H1 (cell line): ENCODE measurements around the gene ADCY1. TPM values are rescaled to one million over a fixed set of nuclear protein-coding genes. Genes with fewer than 3 reads are reported as not detected.

ENCODE experiments used
- CTCF ChIA-PET: fragments of 300-600 bp; sonication (Branson Sonifier 250); formaldehyde crosslinking; loops from one replicate; lab custom pipeline; 2021; ENCODE audit not compliant: partially characterized antibody; lab: Charles Lee
- POLR2A ChIA-PET: fragments of 300-600 bp; sonication (Branson Sonifier 250); formaldehyde crosslinking; loops from one replicate; lab custom pipeline; 2021; ENCODE audit warnings: inconsistent platforms; ENCODE audit not compliant: partially characterized antibody; lab: Charles Lee
- DNase-seq, 2 experiments: peaks; one replicate each; pipeline versions ENCODE4 v3.0.0 to v3.0.0-alpha.2; 2010 to 2022; ENCODE audit warnings: low spot score in 2 of 2, low read depth in 1 of 2, mixed read lengths in 1 of 2
- FAIRE-seq: peaks from 2 replicates; lab custom pipeline; 2011; peaks lifted over from hg19 to GRCh38; lab: Jason Lieb, UNC
- H2AFZ ChIP-seq: 2 replicates; pipeline ENCODE4 v1.8.1; 2012; ENCODE audit warnings: low read length, inconsistent platforms
- H2AK5ac ChIP-seq: 2 replicates; pipeline ENCODE4 v1.6.1; 2013; ENCODE audit warnings: low read depth, low read length
- H2BK120ac ChIP-seq: replicated peaks from 2 replicates; pipeline ENCODE3; 2013; ENCODE audit warnings: low read depth, low read length, inconsistent platforms
- H2BK12ac ChIP-seq: 2 replicates; pipeline ENCODE4 v1.6.1; 2013; ENCODE audit warnings: low read depth, low read length
- H2BK15ac ChIP-seq: 2 replicates; pipeline ENCODE4 v1.6.1; 2013; ENCODE audit warnings: low read length
- H2BK20ac ChIP-seq: 2 replicates; pipeline ENCODE4 v1.6.1; 2013; ENCODE audit warnings: low read length
- H2BK5ac ChIP-seq: 2 replicates; pipeline ENCODE4 v1.6.1; 2013; ENCODE audit warnings: low read depth, low read length
- H3K14ac ChIP-seq: 2 replicates; pipeline ENCODE4 v1.6.1; 2013; ENCODE audit warnings: inconsistent platforms; ENCODE audit not compliant: insufficient read length
- H3K18ac ChIP-seq: 2 replicates; pipeline ENCODE4 v1.6.1; 2013; ENCODE audit warnings: low read length; ENCODE audit errors: extremely low read depth
- H3K23ac ChIP-seq: 2 replicates; pipeline ENCODE4 v1.6.1; 2013; ENCODE audit warnings: inconsistent platforms; ENCODE audit not compliant: insufficient read length
- H3K23me2 ChIP-seq: 2 replicates; pipeline ENCODE4 v1.6.1; 2013; ENCODE audit warnings: low read depth, low read length
- H3K27ac ChIP-seq: 2 replicates; pipeline ENCODE4 v1.6.1; 2011; ENCODE audit warnings: low read depth, low read length, inconsistent platforms
- H3K27me3 ChIP-seq, 4 experiments: replicated peaks in 1 of 4; 1 replicate in 1 of 4; 2 replicates in 3 of 4; pipeline versions ENCODE4 v1.6.1 to v1.8.1; 2011 to 2013; ENCODE audit warnings: low read length in 3 of 4, mild to moderate bottlenecking in 3 of 4, inconsistent platforms in 2 of 4, mixed read lengths in 2 of 4, moderate library complexity in 1 of 4; ENCODE audit not compliant: control insufficient read depth in 3 of 4, insufficient read depth in 3 of 4; ENCODE audit errors: extremely low read depth in 1 of 4
- H3K36me3 ChIP-seq, 4 experiments: 2 replicates each; pipeline versions ENCODE4 v1.6.1 to v1.8.1; 2011 to 2013; ENCODE audit warnings: mild to moderate bottlenecking in 4 of 4, low read length in 3 of 4, moderate library complexity in 2 of 4, control low read depth in 1 of 4, inconsistent platforms in 1 of 4; ENCODE audit not compliant: insufficient read depth in 4 of 4, control insufficient read depth in 2 of 4
- H3K4ac ChIP-seq: replicated peaks from 2 replicates; pipeline ENCODE3; 2013; ENCODE audit warnings: low read length, low read depth, mixed read lengths, inconsistent platforms; ENCODE audit not compliant: insufficient read length
- H3K4me1 ChIP-seq, 4 experiments: replicated peaks in 1 of 4; 1 replicate in 1 of 4; 2 replicates in 3 of 4; pipeline versions ENCODE4 v1.6.1 to v1.8.1; 2011 to 2013; ENCODE audit warnings: low read length in 3 of 4, inconsistent platforms in 2 of 4, mixed read lengths in 1 of 4; ENCODE audit not compliant: insufficient read depth in 4 of 4, control insufficient read depth in 3 of 4
- H3K4me2 ChIP-seq, 2 experiments: 2 replicates each; pipeline versions ENCODE4 v1.6.1 to v1.8.1; 2011 to 2013; ENCODE audit warnings: low read depth in 2 of 2, low read length in 2 of 2, control low read depth in 1 of 2, inconsistent platforms in 1 of 2, mild to moderate bottlenecking in 1 of 2; ENCODE audit not compliant: insufficient read depth in 1 of 2
- H3K4me3 ChIP-seq, 4 experiments: fragments of 200-600, 300-600 bp in 1 of 4; sonication (generic), shearing (Covaris generic), sonication (Bioruptor Twin) in 1 of 4; 2 replicates each; pipeline versions ENCODE4 v1.5.1 to v1.8.1; 2011 to 2016; ENCODE audit warnings: low read length in 4 of 4, low read depth in 3 of 4, control low read depth in 2 of 4, inconsistent platforms in 2 of 4, mild to moderate bottlenecking in 2 of 4, mixed read lengths in 1 of 4, moderate library complexity in 1 of 4; ENCODE audit not compliant: insufficient read depth in 2 of 4; ENCODE audit errors: extremely low read depth in 1 of 4
- H3K56ac ChIP-seq: replicated peaks from 2 replicates; pipeline ENCODE3; 2013; ENCODE audit warnings: low read depth, mild to moderate bottlenecking, mixed read lengths, low read length, inconsistent platforms; ENCODE audit not compliant: insufficient read length
- H3K79me1 ChIP-seq: 2 replicates; pipeline ENCODE4 v1.6.1; 2013; ENCODE audit warnings: low read depth, low read length, control low read depth
- H3K79me2 ChIP-seq, 2 experiments: 2 replicates each; pipeline versions ENCODE4 v1.6.1 to v1.8.1; 2012 to 2013; ENCODE audit warnings: low read length in 2 of 2, mild to moderate bottlenecking in 2 of 2, inconsistent platforms in 1 of 2; ENCODE audit not compliant: insufficient read depth in 2 of 2, control insufficient read depth in 1 of 2
- H3K9ac ChIP-seq, 4 experiments: replicated peaks in 1 of 4; 1 replicate in 1 of 4; 2 replicates in 3 of 4; pipeline versions ENCODE4 v1.6.1 to v1.8.1; 2011 to 2013; ENCODE audit warnings: low read depth in 3 of 4, low read length in 3 of 4, control low read depth in 2 of 4, mild to moderate bottlenecking in 2 of 4, moderate library complexity in 2 of 4, inconsistent platforms in 1 of 4; ENCODE audit errors: extremely low read depth in 1 of 4
- H3K9me3 ChIP-seq, 2 experiments: 2 replicates each; pipeline versions ENCODE4 v1.6.1 to v1.8.1; 2012 to 2013; ENCODE audit warnings: mild to moderate bottlenecking in 2 of 2, moderate library complexity in 2 of 2, control low read depth in 1 of 2, inconsistent platforms in 1 of 2, low read depth in 1 of 2, low read length in 1 of 2, mixed read lengths in 1 of 2; ENCODE audit not compliant: insufficient read depth in 2 of 2
- H4K20me1 ChIP-seq, 2 experiments: replicated peaks in 1 of 2; 2 replicates each; pipeline versions ENCODE3 to v1.8.1; 2011 to 2013; ENCODE audit warnings: inconsistent platforms in 2 of 2, low read length in 2 of 2, mild to moderate bottlenecking in 1 of 2; ENCODE audit not compliant: insufficient read depth in 2 of 2, control insufficient read depth in 1 of 2
- H4K5ac ChIP-seq: 2 replicates; pipeline ENCODE4 v1.6.1; 2013; ENCODE audit warnings: low read length, low read depth, mixed read lengths, inconsistent platforms; ENCODE audit not compliant: insufficient read length
- H4K8ac ChIP-seq: 2 replicates; pipeline ENCODE4 v1.8.0; 2013; ENCODE audit warnings: mild to moderate bottlenecking, moderate library complexity, low read length, inconsistent platforms; ENCODE audit not compliant: insufficient read depth; ENCODE audit errors: extremely low read depth
- H4K91ac ChIP-seq: replicated peaks from 2 replicates; pipeline ENCODE3; 2013; ENCODE audit warnings: low read length, mixed read lengths, inconsistent platforms; ENCODE audit not compliant: insufficient read length
- CBX8 ChIP-seq: fragments of 300-800, 300-1000 bp; sonication (generic); IDR thresholded peaks from 2 replicates; pipeline ENCODE4 v1.7.1; 2016; ENCODE audit warnings: low read depth, low read length, borderline replicate concordance
- EP300 ChIP-seq, 2 experiments: IDR thresholded peaks; 1 replicate in 1 of 2; 2 replicates in 1 of 2; pipeline ENCODE4 v1.6.1; 2011 to 2012; ENCODE audit warnings: low read depth in 2 of 2, low read length in 2 of 2, mild to moderate bottlenecking in 2 of 2, borderline replicate concordance in 1 of 2, inconsistent platforms in 1 of 2, moderate library complexity in 1 of 2
- EZH2 ChIP-seq: fragments of 200-600 bp; sonication (generic); IDR thresholded peaks from 2 replicates; pipeline ENCODE4 v1.7.1; 2012; ENCODE audit warnings: low read depth, mild to moderate bottlenecking, moderate library complexity, low read length, inconsistent platforms; ENCODE audit not compliant: severe bottlenecking
- KDM5A ChIP-seq: fragments of 200-600 bp; IDR thresholded peaks from 2 replicates; pipeline ENCODE4 v1.7.1; 2012; ENCODE audit warnings: mild to moderate bottlenecking, low read length, inconsistent platforms, mixed read lengths
- NANOG ChIP-seq: IDR thresholded peaks from 2 replicates; pipeline ENCODE4 v1.6.1; 2011; ENCODE audit warnings: low read length, low read depth, mild to moderate bottlenecking, inconsistent platforms; ENCODE audit not compliant: insufficient read depth, poor library complexity, severe bottlenecking
- RXRA ChIP-seq: IDR thresholded peaks from 2 replicates; pipeline ENCODE4 v1.6.1; 2011; ENCODE audit warnings: low read depth, mild to moderate bottlenecking, low read length, moderate library complexity; ENCODE audit not compliant: insufficient read depth
- SIN3A ChIP-seq, 2 experiments: IDR thresholded peaks in 1 of 2; conservative IDR thresholded peaks in 1 of 2; 2 replicates each; pipeline ENCODE4 v1.6.1; 2011 to 2012; ENCODE audit warnings: low read length in 2 of 2, improper control_type of control experiment in 1 of 2, low read depth in 1 of 2, mild to moderate bottlenecking in 1 of 2
- SP1 ChIP-seq: IDR thresholded peaks from 2 replicates; pipeline ENCODE4 v1.6.1; 2011; ENCODE audit warnings: low read depth, low read length
- SP2 ChIP-seq: IDR thresholded peaks from 2 replicates; pipeline ENCODE4 v1.6.1; 2012; ENCODE audit warnings: mild to moderate bottlenecking, low read length, inconsistent platforms
- SUZ12 ChIP-seq: fragments of 200-600 bp; sonication (generic); IDR thresholded peaks from 2 replicates; pipeline ENCODE4 v1.6.1; 2012; ENCODE audit warnings: mild to moderate bottlenecking, inconsistent platforms, low read length, moderate library complexity, mixed read lengths
- YY1 ChIP-seq: IDR thresholded peaks from 2 replicates; pipeline ENCODE4 v1.6.1; 2011; ENCODE audit warnings: low read depth, mild to moderate bottlenecking, low read length
- ZNF274 ChIP-seq: IDR thresholded peaks from 2 replicates; pipeline ENCODE4 v1.7.0; 2012; ENCODE audit warnings: low read length, borderline replicate concordance; ENCODE audit errors: extremely low read depth
- WGBS, 2 experiments: shearing (Covaris generic) in 1 of 2; methylation state at CpG; one replicate each; pipeline versions ENCODE4 v1.1.6 to v1.1.7; 2013 to 2015; ENCODE audit warnings: low lambda C conversion rate in 2 of 2, mixed read lengths in 2 of 2, inconsistent platforms in 1 of 2, low coverage in 1 of 2, missing lambda C conversion rate in 1 of 2; ENCODE audit not compliant: insufficient replicate concordance in 2 of 2, insufficient coverage in 1 of 2, insufficient read length in 1 of 2; ENCODE audit errors: extremely low coverage in 1 of 2, missing lambda C conversion rate in 1 of 2; 5-methylcytosine and 5-hydroxymethylcytosine counted together
- polyA plus RNA-seq, 7 experiments: library from polyadenylated mRNA; depleted of rRNA in 3 of 7; stranded (reverse) in 5 of 7; unstranded in 2 of 7; fragments of >200 nt in 5 of 7; fragments of 200-250 nt in 2 of 7; gene quantifications; 1 replicate in 5 of 7; 2 replicates in 1 of 7; 4 replicates in 1 of 7; pipeline versions ENCODE4 v1.2.1 to v1.2.3, GENCODE V29; 2011 to 2013; ENCODE audit warnings: missing spikeins in 2 of 7, mixed read lengths in 2 of 7
- total RNA-seq: library from RNA; stranded (reverse); fragmentation: NEBNext Ultra II Directional; extraction: Animal tissue kit (Norgen Biotek cat#: 25700); gene quantifications from 2 replicates; pipeline ENCODE4 v1.2.1, GENCODE V29; 2021

The ADCY1 gene
- total and polyA plus RNA-seq, 2 of the 8 experiments (the other 6 are each of a cell fraction or from before 2014, with no cell fraction given): 7.9 to 26.9 TPM

DNA sequence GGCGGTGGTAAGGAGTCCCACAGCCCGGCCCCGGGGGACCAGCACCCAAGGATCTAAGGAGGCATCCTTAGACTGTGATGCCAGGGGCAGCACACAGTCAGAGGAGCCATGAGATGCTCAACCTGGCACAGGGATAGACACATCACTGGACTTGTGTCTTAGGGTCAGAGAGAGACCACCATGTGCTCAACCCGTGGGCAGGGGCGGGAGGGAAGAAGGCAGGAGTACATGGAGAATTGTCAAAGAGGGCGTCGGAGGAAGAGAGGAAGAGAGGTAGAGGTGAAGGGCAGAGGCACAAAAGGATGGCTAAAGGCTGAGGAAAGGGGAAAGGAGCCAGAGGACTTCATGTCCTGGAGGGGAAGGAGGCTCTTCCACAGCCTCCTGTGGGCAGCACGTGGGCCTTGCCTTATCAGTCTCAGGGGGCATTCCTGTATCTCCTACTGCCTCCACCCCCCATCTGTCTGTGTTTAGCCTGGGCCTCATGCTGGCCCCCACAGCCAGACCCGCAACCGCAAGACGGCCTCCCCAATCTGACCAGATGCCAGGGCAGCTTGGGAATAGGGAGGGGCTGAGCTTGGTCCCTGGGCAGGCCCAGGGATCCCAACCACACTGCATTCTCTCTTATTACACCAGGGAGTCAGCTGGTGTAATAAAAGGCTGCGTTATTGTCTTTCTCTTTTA is 2.2 kb downstream of the ADCY1 start:
- DNase-seq: no peak
- no peak overlapping the region for H3K18ac ChIP-seq
- FAIRE-seq: no peak
- peak overlapping the region; percentile 84; the same call in 1 of the 2 replicates for H2AK5ac ChIP-seq
- no peak overlapping the region for H4K8ac ChIP-seq
- peaks cover 6 to 41% (median 32%) of the 10 kb centered on the region in 4 experiments for H3K4me1 ChIP-seq
- WGBS, 2 experiments: 85% methylated on average over 12 of the region's 12 CpGs; no CpG with 5 or more reads in 1 of the 2 experiments
- H2BK12ac ChIP-seq: peak overlapping the region; percentile 92; the same call in 1 of the 2 replicates
- H4K91ac ChIP-seq: no peak overlapping the region
- peaks cover 18% of the 10 kb centered on the region for H3K23me2 ChIP-seq
- H3K79me2 ChIP-seq: peaks cover 0 to 9% of the 10 kb centered on the region in 2 experiments; a peak in 1 of 4 replicates
- no peak overlapping the region for H3K27ac ChIP-seq
- H3K79me1 ChIP-seq: peaks cover 2% of the 10 kb centered on the region; the same call in 1 of the 2 replicates
- H3K4ac ChIP-seq: no peak overlapping the region
- H2BK20ac ChIP-seq: peak overlapping the region; percentile 61; the same call in 1 of the 2 replicates
- H3K23ac ChIP-seq: no peak overlapping the region
- no peaks in the 10 kb centered on the region for H3K9me3 ChIP-seq
- peak overlapping the region; percentile 98 to 100 for H3K4me2 ChIP-seq
- H3K27me3 ChIP-seq: peaks cover 7 to 39% (median 36%) of the 10 kb centered on the region in 4 experiments
- CTCF ChIA-PET: no interaction called here
- no peak overlapping the region for H2BK5ac ChIP-seq
- peaks cover 2 to 10% of the 10 kb centered on the region in 2 experiments for H4K20me1 ChIP-seq
- H2AFZ ChIP-seq: no peak overlapping the region
- no peak overlapping the region for H3K56ac ChIP-seq
- POLR2A ChIA-PET: interaction anchor here (0.6 to 0.9 kb wide), 2 partner anchors 11 to 1679 kb away, joined by 3 read pairs; no protein-coding TSS in a partner anchor
- H3K9ac ChIP-seq: no peak overlapping the region
- no peak overlapping the region; the same call in 1 of the 2 replicates for H2BK15ac ChIP-seq
- H2BK120ac ChIP-seq: no peak overlapping the region
- H4K5ac ChIP-seq: no peak overlapping the region
- H3K4me3 ChIP-seq: peak overlapping the region in 2 of 4 experiments; percentile 79 to 86; a peak in 2 of 8 replicates
- no peak overlapping the region for H3K14ac ChIP-seq
- no peaks in the 10 kb centered on the region for H3K36me3 ChIP-seq
- no peak for TF ChIP-seq SP2
- TF ChIP-seq EZH2: no peak
- TF ChIP-seq NANOG: no peak
- no peak for TF ChIP-seq KDM5A
- no peak for TF ChIP-seq YY1
- TF ChIP-seq EP300 (IDR thresholded peaks at IDR 0.05; ENCODE audit: borderline replicate concordance in 1 of 2, low read depth in 2 of 2, low read length in 2 of 2): no peak
- no peak for TF ChIP-seq CBX8
- no peak for TF ChIP-seq SP1
- no peak for TF ChIP-seq SIN3A (conservative IDR thresholded peaks at IDR 0.05 in 1 of 2, IDR thresholded peaks at IDR 0.05 in 1 of 2; ENCODE audit: low read depth in 1 of 2, low read length in 2 of 2)
- no peak for TF ChIP-seq ZNF274
- no peak for TF ChIP-seq RXRA
- TF ChIP-seq SUZ12: no peak
